A673 (cell line): ENCODE results near the gene MTAP.

ENCODE experiments used
- EZH2 ChIP-seq: fragments of 200-600 bp; sonication (generic); IDR thresholded peaks from 2 replicates; pipeline ENCODE4 v1.6.1; 2017; ENCODE audit warnings: borderline replicate concordance, low read depth, mild to moderate bottlenecking, mixed read lengths, antibody characterized with exemption, low read length; ENCODE audit not compliant: poor library complexity, severe bottlenecking
- TF ChIP-seq, protein P1 (sequence below): fragments of 300-800, 200-600 bp; sonication (generic); conservative IDR thresholded peaks from 2 replicates; pipeline ENCODE4 v1.5.1; 2017; ENCODE audit warnings: low read depth, mild to moderate bottlenecking, antibody characterized with exemption, low read length, moderate library complexity, mixed read lengths

DNA sequence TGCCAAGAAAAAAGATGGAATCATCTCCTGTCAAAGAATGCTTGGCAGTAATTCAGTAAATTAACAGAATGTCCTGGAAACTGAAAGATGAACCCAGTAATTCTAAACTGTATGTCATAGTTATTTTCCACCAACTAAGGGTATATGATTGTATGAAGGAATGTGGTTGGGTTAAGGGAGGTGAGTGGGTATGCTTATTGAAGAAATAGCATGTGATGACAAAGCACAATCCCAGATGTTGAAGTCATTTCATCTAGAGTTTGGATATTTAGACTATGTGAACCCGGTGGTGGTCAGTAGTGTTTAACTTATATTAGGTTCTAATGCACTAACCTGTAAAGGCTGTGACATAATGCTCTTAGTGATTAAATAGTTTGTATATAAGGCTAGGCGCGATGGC, 104.4 kb downstream of the MTAP start:
- TF ChIP-seq, protein P1, sequence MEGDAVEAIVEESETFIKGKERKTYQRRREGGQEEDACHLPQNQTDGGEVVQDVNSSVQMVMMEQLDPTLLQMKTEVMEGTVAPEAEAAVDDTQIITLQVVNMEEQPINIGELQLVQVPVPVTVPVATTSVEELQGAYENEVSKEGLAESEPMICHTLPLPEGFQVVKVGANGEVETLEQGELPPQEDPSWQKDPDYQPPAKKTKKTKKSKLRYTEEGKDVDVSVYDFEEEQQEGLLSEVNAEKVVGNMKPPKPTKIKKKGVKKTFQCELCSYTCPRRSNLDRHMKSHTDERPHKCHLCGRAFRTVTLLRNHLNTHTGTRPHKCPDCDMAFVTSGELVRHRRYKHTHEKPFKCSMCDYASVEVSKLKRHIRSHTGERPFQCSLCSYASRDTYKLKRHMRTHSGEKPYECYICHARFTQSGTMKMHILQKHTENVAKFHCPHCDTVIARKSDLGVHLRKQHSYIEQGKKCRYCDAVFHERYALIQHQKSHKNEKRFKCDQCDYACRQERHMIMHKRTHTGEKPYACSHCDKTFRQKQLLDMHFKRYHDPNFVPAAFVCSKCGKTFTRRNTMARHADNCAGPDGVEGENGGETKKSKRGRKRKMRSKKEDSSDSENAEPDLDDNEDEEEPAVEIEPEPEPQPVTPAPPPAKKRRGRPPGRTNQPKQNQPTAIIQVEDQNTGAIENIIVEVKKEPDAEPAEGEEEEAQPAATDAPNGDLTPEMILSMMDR = no peak
- TF ChIP-seq EZH2 = no peak
